Measurements from ENCODE around the gene CHAD.

The CHAD gene

GRCh38 chr17:50506298-50506697, 37.6 kb upstream of the CHAD start:
- Histone ChIP-seq H3K9me2 (replicated peaks; ENCODE audit: insufficient read depth, low read length) (no peaks in the 10 kb centered on the region), H3F3A (ENCODE audit: insufficient read depth) (peaks cover 6% of the 10 kb centered on the region), H3K4me3 (ENCODE audit: insufficient read depth, low read length, poor library complexity, severe bottlenecking) (no peak overlapping the region), H3K9ac (ENCODE audit: low read length) (no peak overlapping the region), H3K27me3 (ENCODE audit: low read length) (no peaks in the 10 kb centered on the region), H3K4me2 (ENCODE audit: low read depth, low read length, poor library complexity, severe bottlenecking) (no peak overlapping the region), H2AFZ (ENCODE audit: low read depth, low read length, severe bottlenecking) (no peak overlapping the region), H3K79me2 (ENCODE audit: insufficient read depth, low read length) (no peaks in the 10 kb centered on the region), H3K27ac (ENCODE audit: low read depth, low read length) (no peak overlapping the region), H3K36me3 (ENCODE audit: low read length) (no peaks in the 10 kb centered on the region), H4K20me1 (ENCODE audit: low read depth, low read length) (no peaks in the 10 kb centered on the region), H3K9me3 (ENCODE audit: insufficient read depth, low read length) (no peaks in the 10 kb centered on the region)
- no peak for TF ChIP-seq CTCF (IDR thresholded peaks at IDR 0.05; ENCODE audit: insufficient read depth, low read length, poor library complexity, severe bottlenecking)
- no peak for TF ChIP-seq EZH2phosphoT487 (conservative IDR thresholded peaks at IDR 0.05; ENCODE audit: low read length)

GRCh38 chr17:50505591-50506130, 37.0 kb upstream of the CHAD start:
- Histone ChIP-seq H3K4me3 (ENCODE audit: insufficient read depth, low read length, poor library complexity, severe bottlenecking) (no peak overlapping the region), H3K79me2 (ENCODE audit: insufficient read depth, low read length) (no peaks in the 10 kb centered on the region), H4K20me1 (ENCODE audit: low read depth, low read length) (no peaks in the 10 kb centered on the region), H3K36me3 (ENCODE audit: low read length) (no peaks in the 10 kb centered on the region), H3K4me2 (ENCODE audit: low read depth, low read length, poor library complexity, severe bottlenecking) (no peak overlapping the region), H3K9me3 (ENCODE audit: insufficient read depth, low read length) (no peaks in the 10 kb centered on the region), H2AFZ (ENCODE audit: low read depth, low read length, severe bottlenecking) (no peak overlapping the region), H3K27me3 (ENCODE audit: low read length) (no peaks in the 10 kb centered on the region), H3K27ac (ENCODE audit: low read depth, low read length) (no peak overlapping the region), H3K9ac (ENCODE audit: low read length) (no peak overlapping the region), H3K9me2 (replicated peaks; ENCODE audit: insufficient read depth, low read length) (no peaks in the 10 kb centered on the region), H3F3A (ENCODE audit: insufficient read depth) (peaks cover 9% of the 10 kb centered on the region)
- TF ChIP-seq EZH2phosphoT487 (conservative IDR thresholded peaks at IDR 0.05; ENCODE audit: low read length), result no peak

GRCh38 chr17:50502301-50502990, 33.8 kb upstream of the CHAD start:
- no peaks in the 10 kb centered on the region for H3K79me2 ChIP-seq (ENCODE audit: insufficient read depth, low read length)
- no peak overlapping the region for H3K9ac ChIP-seq (ENCODE audit: low read length)
- no peak overlapping the region for H2AFZ ChIP-seq (ENCODE audit: low read depth, low read length, severe bottlenecking)
- no peaks in the 10 kb centered on the region for H3K27me3 ChIP-seq (ENCODE audit: low read length)
- H3K36me3 ChIP-seq (ENCODE audit: low read length), result no peaks in the 10 kb centered on the region
- no peaks in the 10 kb centered on the region for H3K9me2 ChIP-seq (replicated peaks; ENCODE audit: insufficient read depth, low read length)
- no peak overlapping the region for H3K4me3 ChIP-seq (ENCODE audit: insufficient read depth, low read length, poor library complexity, severe bottlenecking)
- no peak overlapping the region for H3K4me2 ChIP-seq (ENCODE audit: low read depth, low read length, poor library complexity, severe bottlenecking)
- H4K20me1 ChIP-seq (ENCODE audit: low read depth, low read length), result no peaks in the 10 kb centered on the region
- H3K27ac ChIP-seq (ENCODE audit: low read depth, low read length), result no peak overlapping the region
- H3K9me3 ChIP-seq (ENCODE audit: insufficient read depth, low read length), result no peaks in the 10 kb centered on the region
- no peak for TF ChIP-seq CTCF (IDR thresholded peaks at IDR 0.05; ENCODE audit: insufficient read depth, low read length, poor library complexity, severe bottlenecking)
- no peak for TF ChIP-seq EZH2phosphoT487 (conservative IDR thresholded peaks at IDR 0.05; ENCODE audit: low read length)
- peaks cover 5% of the 10 kb centered on the region; the same call in 1 of the 2 replicates for H3F3A ChIP-seq (ENCODE audit: insufficient read depth)

- Histone ChIP-seq H3K4me2 (ENCODE audit: low read depth, low read length, poor library complexity, severe bottlenecking) (no peak overlapping the region), H4K20me1 (ENCODE audit: low read depth, low read length) (no peaks in the 10 kb centered on the region), H3K27ac (ENCODE audit: low read depth, low read length) (no peak overlapping the region), H3K79me2 (ENCODE audit: insufficient read depth, low read length) (no peaks in the 10 kb centered on the region), H3K9ac (ENCODE audit: low read length) (no peak overlapping the region), H3K27me3 (ENCODE audit: low read length) (no peaks in the 10 kb centered on the region), H3K4me3 (ENCODE audit: insufficient read depth, low read length, poor library complexity, severe bottlenecking) (no peak overlapping the region), H2AFZ (ENCODE audit: low read depth, low read length, severe bottlenecking) (no peak overlapping the region), H3K9me2 (replicated peaks; ENCODE audit: insufficient read depth, low read length) (no peaks in the 10 kb centered on the region), H3F3A (ENCODE audit: insufficient read depth) (0 out of 2 replicates have a peak, but pooled peaks cover 4% of the 10 kb centered on the region), H3K36me3 (ENCODE audit: low read length) (no peaks in the 10 kb centered on the region), H3K9me3 (ENCODE audit: insufficient read depth, low read length) (no peaks in the 10 kb centered on the region)
- TF ChIP-seq EZH2phosphoT487 (conservative IDR thresholded peaks at IDR 0.05; ENCODE audit: low read length) (no peak), CTCF (IDR thresholded peaks at IDR 0.05; ENCODE audit: insufficient read depth, low read length, poor library complexity, severe bottlenecking) (peak; percentile 38)
Observed at GRCh38 chr17:50501054-50501453, 32.4 kb upstream of the CHAD start.

Measured in SU-DHL-6 (cell line).